Activated B cell treated with CpG ODN at 0.5 μM for 24 hours (primary cell): ENCODE measurements around the gene HCFC2. TPM values are rescaled to one million over a fixed set of nuclear protein-coding genes. Genes with fewer than 3 reads are reported as not detected.

Experiments used
- ATAC-seq: fragments of 200-7000 bp; cut with Tn5 transposase; one replicate; pipeline ENCODE4 v1.10.0; 2021; ENCODE audit warnings: low read depth, mild to moderate bottlenecking, moderate library complexity
- CTCF ChIA-PET: fragments of 350-600 bp; sonication (Branson Sonifier 250); formaldehyde crosslinking; loops from one replicate; lab custom pipeline; 2021; ENCODE audit warnings: antibody characterized with exemption; lab: Charles Lee
- POLR2A ChIA-PET: fragments of 350-600 bp; sonication (Branson Sonifier 250); formaldehyde crosslinking; loops from one replicate; lab custom pipeline; 2021; ENCODE audit warnings: antibody characterized with exemption; lab: Charles Lee
- DNase-seq: peaks from one replicate; pipeline ENCODE4 v3.0.0; 2022
- H3K27ac Mint-ChIP-seq: one replicate; pipeline ENCODE4 v1.8.0; 2020; ENCODE audit warnings: mixed read lengths
- H3K27me3 Mint-ChIP-seq: one replicate; pipeline ENCODE4 v1.8.0; 2021; ENCODE audit warnings: mixed read lengths
- H3K36me3 Mint-ChIP-seq: one replicate; pipeline ENCODE4 v1.8.0; 2021; ENCODE audit warnings: low read depth, mixed read lengths
- H3K4me1 Mint-ChIP-seq: one replicate; pipeline ENCODE4 v1.8.0; 2021; ENCODE audit warnings: mixed read lengths
- H3K4me3 Mint-ChIP-seq: one replicate; pipeline ENCODE4 v1.8.0; 2020; ENCODE audit warnings: mild to moderate bottlenecking, mixed read lengths
- H3K9me3 Mint-ChIP-seq: one replicate; pipeline ENCODE4 v1.8.0; 2020; ENCODE audit warnings: mixed read lengths
- intact Hi-C: fragments of 100-400 bp; cut with micrococcal nuclease; formaldehyde crosslinking; loops from one replicate; pipeline ENCODE4 v1.15.1; 2024
- total RNA-seq: library from RNA; stranded (reverse); gene quantifications from 2 replicates; pipeline ENCODE4 v1.2.3, GENCODE V29; 2022
- TF ChIP-seq, protein P1 (sequence below): fragments of 200-600 bp; IDR thresholded peaks from one replicate; pipeline ENCODE4 v1.8.0; 2022; ENCODE audit warnings: antibody characterized with exemption, mild to moderate bottlenecking

The HCFC2 gene
- total RNA-seq, 1 donor from 2014 or later: 11.2 TPM

GRCh38 chr12:104063712-104064030, 660 bp upstream of the HCFC2 start:
- H3K36me3 Mint-ChIP-seq: peaks cover 14% of the 10 kb centered on the region
- DNase-seq (no peak), ATAC-seq (peak; percentile 8)
- POLR2A ChIA-PET: interaction anchor here (0.6 to 1.7 kb wide), 8 partner anchors 8 to 1046 kb away, joined by 3 to 14 read pairs (median 4); partner anchors contain the start of genes GLT8D2, NFYB and TDG
- H3K27ac Mint-ChIP-seq: peak overlapping the region; percentile 89
- TF ChIP-seq, protein P1, sequence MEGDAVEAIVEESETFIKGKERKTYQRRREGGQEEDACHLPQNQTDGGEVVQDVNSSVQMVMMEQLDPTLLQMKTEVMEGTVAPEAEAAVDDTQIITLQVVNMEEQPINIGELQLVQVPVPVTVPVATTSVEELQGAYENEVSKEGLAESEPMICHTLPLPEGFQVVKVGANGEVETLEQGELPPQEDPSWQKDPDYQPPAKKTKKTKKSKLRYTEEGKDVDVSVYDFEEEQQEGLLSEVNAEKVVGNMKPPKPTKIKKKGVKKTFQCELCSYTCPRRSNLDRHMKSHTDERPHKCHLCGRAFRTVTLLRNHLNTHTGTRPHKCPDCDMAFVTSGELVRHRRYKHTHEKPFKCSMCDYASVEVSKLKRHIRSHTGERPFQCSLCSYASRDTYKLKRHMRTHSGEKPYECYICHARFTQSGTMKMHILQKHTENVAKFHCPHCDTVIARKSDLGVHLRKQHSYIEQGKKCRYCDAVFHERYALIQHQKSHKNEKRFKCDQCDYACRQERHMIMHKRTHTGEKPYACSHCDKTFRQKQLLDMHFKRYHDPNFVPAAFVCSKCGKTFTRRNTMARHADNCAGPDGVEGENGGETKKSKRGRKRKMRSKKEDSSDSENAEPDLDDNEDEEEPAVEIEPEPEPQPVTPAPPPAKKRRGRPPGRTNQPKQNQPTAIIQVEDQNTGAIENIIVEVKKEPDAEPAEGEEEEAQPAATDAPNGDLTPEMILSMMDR: no peak
- peaks cover 13% of the 10 kb centered on the region for H3K4me1 Mint-ChIP-seq
- H3K4me3 Mint-ChIP-seq: peak overlapping the region; percentile 97
- CTCF ChIA-PET: no interaction called here
- H3K27me3 Mint-ChIP-seq: peaks cover 11% of the 10 kb centered on the region
- intact Hi-C loops: loop anchor here (1.0 to 5.0 kb wide), 7 partner anchors 75 to 294 kb away; partner anchors contain the start of genes HSP90B1, NFYB, NT5DC3 and TDG
- H3K9me3 Mint-ChIP-seq: no peaks in the 10 kb centered on the region

- TF ChIP-seq, protein P1: no peak
- ATAC-seq (no peak), DNase-seq (no peak)
- Mint-ChIP-seq H3K4me1 (peaks cover 13% of the 10 kb centered on the region), H3K4me3 (peak overlapping the region; percentile 97), H3K9me3 (no peaks in the 10 kb centered on the region), H3K27me3 (peaks cover 7% of the 10 kb centered on the region), H3K36me3 (peaks cover 22% of the 10 kb centered on the region), H3K27ac (peak overlapping the region; percentile 74)
- ChIA-PET POLR2A (interaction anchor here (0.8 to 1.7 kb wide), 9 partner anchors 9 to 1045 kb away, joined by 3 to 14 read pairs (median 4); partner anchors contain the start of genes GLT8D2, HSP90B1, NFYB and TDG), CTCF (interaction anchor here (1.2 to 1.3 kb wide), 2 partner anchors 10 to 44 kb away, joined by 3 to 4 read pairs; no protein-coding TSS in a partner anchor)
- intact Hi-C loops: loop anchor here (1.0 to 5.0 kb wide), 7 partner anchors 73 to 292 kb away; partner anchors contain the start of genes HSP90B1, NFYB, NT5DC3 and TDG
Observed at GRCh38 chr12:104064842-104065427, 604 bp downstream of the HCFC2 start.

- CTCF ChIA-PET: interaction anchor here (1.0 kb wide), 1 partner anchor 10 kb away, joined by 3 read pairs; no protein-coding TSS in a partner anchor
- DNase-seq (no peak), ATAC-seq (no peak)
- Mint-ChIP-seq H3K27ac (no peak overlapping the region), H3K4me3 (no peak overlapping the region), H3K36me3 (peaks cover 44% of the 10 kb centered on the region), H3K27me3 (no peaks in the 10 kb centered on the region), H3K9me3 (no peaks in the 10 kb centered on the region), H3K4me1 (no peaks in the 10 kb centered on the region)
- TF ChIP-seq, protein P1: no peak
- intact Hi-C loops: no loop called here
- POLR2A ChIA-PET: no interaction called here
Observed at GRCh38 chr12:104072099-104072498, 7.8 kb downstream of the HCFC2 start.

- Mint-ChIP-seq H3K4me3 (no peak overlapping the region), H3K27me3 (no peaks in the 10 kb centered on the region), H3K27ac (no peak overlapping the region), H3K4me1 (no peaks in the 10 kb centered on the region), H3K36me3 (peaks cover 38% of the 10 kb centered on the region), H3K9me3 (no peaks in the 10 kb centered on the region)
- TF ChIP-seq, protein P1: no peak
- CTCF ChIA-PET: no interaction called here
- intact Hi-C loops: no loop called here
- ATAC-seq: no peak
- no peak for DNase-seq
- POLR2A ChIA-PET: no interaction called here
Observed at GRCh38 chr12:104073699-104074098, 9.4 kb downstream of the HCFC2 start.

GRCh38 chr12:104079024-104079423, 14.7 kb downstream of the HCFC2 start:
- ATAC-seq (no peak), DNase-seq (no peak)
- Mint-ChIP-seq H3K9me3 (no peaks in the 10 kb centered on the region), H3K27ac (no peak overlapping the region), H3K4me3 (no peak overlapping the region), H3K4me1 (no peaks in the 10 kb centered on the region), H3K27me3 (no peaks in the 10 kb centered on the region), H3K36me3 (peaks cover 47% of the 10 kb centered on the region)
- TF ChIP-seq, protein P1: no peak
- intact Hi-C loops: no loop called here
- CTCF ChIA-PET: no interaction called here
- POLR2A ChIA-PET: no interaction called here
